Measurements from ENCODE around the gene PDZRN4.
"Not testable (repeated sequence)": the region's sequence is repeated elsewhere in the genome, so short reads cannot be mapped to it uniquely, and the experiment has no call there.

PDZRN4 gene

DNA sequence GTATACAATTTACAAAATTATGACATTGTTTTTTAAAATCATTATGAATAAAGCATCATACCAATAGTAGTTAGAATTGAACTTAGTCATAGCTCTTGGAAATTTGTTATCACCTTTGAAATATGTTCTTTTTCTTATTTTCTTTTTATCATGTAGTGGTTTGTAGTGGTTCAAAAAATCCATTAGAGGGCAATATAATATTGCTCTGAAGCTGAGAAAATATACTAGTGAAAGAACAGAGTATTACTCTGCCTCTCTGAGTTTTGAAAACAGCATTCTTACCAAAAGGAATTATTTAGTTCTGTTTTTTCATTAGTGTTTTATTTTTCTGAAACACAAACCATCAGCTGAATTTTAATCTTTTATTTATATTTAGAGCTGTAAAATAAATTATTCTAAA lies 76.2 kb downstream of the PDZRN4 start:
- TF ChIP-seq CTCF (IDR thresholded peaks at IDR 0.05; ENCODE audit: low read depth, low read length): peak; percentile 35
- no peak for DNase-seq (ENCODE audit: extremely low read depth, low read depth)

DNA sequence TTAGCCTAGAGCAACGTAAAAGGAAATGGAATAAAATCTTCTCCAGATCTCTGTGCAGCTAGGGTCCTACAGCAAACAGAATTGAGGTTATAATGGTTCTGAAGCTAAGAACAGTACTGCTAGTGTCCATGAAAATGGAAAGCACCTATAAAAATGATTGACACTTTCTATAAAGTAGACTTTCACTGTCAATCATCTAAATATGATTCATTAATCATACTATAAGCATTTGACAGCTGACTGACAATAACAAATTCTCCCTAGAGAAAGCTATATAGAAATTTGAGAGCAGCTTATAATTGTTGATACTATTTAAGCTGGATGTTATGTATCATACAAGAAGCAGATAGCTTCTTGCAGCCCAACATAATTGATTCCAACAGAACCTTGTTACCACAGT lies 80.9 kb downstream of the PDZRN4 start:
- DNase-seq (ENCODE audit: extremely low read depth, low read depth): no peak
- TF ChIP-seq CTCF (IDR thresholded peaks at IDR 0.05; ENCODE audit: low read depth, low read length): no peak

- TF ChIP-seq CTCF (IDR thresholded peaks at IDR 0.05; ENCODE audit: low read depth, low read length): no peak
- no peak for DNase-seq (ENCODE audit: extremely low read depth, low read depth)
Observed at GRCh38 chr12:41271489-41271888, 83.4 kb downstream of the PDZRN4 start.

DNA sequence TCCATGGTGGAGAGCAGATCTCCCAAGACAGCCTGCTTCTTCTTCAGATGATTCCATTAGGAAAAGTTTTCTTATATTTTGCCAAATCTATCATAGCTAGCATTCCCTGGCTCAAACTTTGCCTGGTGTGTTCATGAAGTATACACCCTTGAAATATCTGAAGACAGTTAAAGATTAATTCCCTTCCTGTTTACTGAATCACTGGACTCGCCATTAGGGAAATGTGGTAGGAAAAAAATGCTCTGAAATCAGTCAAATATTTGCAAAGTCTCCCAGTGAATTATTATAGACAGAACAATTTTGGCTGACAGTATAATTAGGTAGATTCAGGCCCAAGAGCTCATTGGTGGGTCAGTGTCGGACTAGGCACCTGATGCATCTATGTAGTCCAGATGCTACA lies 86.5 kb downstream of the PDZRN4 start:
- TF ChIP-seq CTCF (IDR thresholded peaks at IDR 0.05; ENCODE audit: low read depth, low read length): no peak
- DNase-seq (ENCODE audit: extremely low read depth, low read depth): no peak

- peak; percentile 5 for DNase-seq (ENCODE audit: extremely low read depth, low read depth)
Observed at GRCh38 chr12:41277100-41277945, 89.2 kb downstream of the PDZRN4 start.

DNA sequence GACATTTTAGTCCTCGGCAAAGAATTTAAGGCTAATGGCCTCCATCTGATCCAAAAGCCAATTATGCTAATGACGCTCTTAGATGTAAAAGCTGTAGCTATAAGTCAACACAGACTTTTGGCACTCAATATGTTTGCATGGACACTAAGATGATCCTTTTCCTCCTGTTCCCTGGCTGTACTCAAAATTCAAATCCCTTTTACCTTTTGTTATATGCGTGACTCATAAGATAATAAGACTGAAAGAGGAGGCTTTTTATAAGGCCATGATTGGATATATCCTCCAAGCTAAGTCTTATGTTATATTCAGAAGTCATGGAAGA lies 89.8 kb downstream of the PDZRN4 start:
- no peak for TF ChIP-seq CTCF (IDR thresholded peaks at IDR 0.05; ENCODE audit: low read depth, low read length)

More at GRCh38 chr12:41277100-41277945, 89.2 kb downstream of the PDZRN4 start:
- peak; percentile 50 for TF ChIP-seq CTCF (IDR thresholded peaks at IDR 0.05; ENCODE audit: low read depth, low read length)

DNA sequence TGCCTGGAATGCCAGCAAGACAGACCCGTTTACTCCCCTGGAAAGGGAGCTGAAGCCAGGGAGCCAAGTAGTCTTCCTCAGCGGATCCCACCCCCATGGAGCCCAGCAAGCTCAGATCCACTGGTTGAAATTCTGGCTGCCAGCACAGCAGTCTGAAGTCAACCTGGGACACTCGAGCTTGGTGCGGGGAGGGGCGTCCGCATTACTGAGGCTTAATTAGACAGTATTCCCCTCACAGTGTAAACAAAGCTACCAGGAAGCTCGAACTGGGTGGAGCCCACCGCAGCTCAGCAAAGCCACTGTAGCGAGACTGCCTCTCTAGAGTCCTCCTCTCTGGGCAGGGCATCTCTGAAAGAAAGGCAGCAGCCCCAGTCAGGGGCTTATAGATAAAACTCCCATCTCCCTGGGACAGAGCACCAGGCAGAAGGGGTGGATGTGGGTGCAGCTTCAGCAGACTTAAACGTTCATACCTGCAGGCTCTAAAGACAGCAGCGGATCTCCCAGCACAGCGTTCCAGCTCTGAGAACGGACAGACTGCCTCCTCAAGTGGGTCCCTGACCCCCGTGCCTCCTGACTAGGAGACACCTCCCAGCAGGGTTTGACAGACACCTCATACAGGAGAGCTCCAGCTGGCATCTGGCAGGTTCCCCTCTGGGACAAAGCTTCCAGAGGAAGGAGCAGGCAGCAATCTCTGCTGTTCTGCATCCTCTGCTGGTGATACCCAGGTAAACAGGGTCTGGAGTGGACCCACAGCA lies 92.4 kb downstream of the PDZRN4 start:
- not testable (repeated sequence) for DNase-seq (ENCODE audit: extremely low read depth, low read depth)

More for the DNA sequence above, 89.8 kb downstream of the PDZRN4 start:
- no peak for DNase-seq (ENCODE audit: extremely low read depth, low read depth)

GRCh38 chr12:41285470-41285869 lies 97.3 kb downstream of the PDZRN4 start:
- DNase-seq (ENCODE audit: extremely low read depth, low read depth): not testable (repeated sequence)

Measured in AG09319 (cell line).